Loucy (cell line): ENCODE results near the gene ZDHHC20.

Experiments used
- H2AFZ ChIP-seq: fragments of 200-600 bp; sonication (generic); 2 replicates; pipeline ENCODE4 v1.6.0; 2016; ENCODE audit warnings: antibody characterized with exemption, mild to moderate bottlenecking, low read length, moderate library complexity
- H3F3A ChIP-seq: fragments of 200-600 bp; 2 replicates; pipeline ENCODE4 v1.6.0; 2016; ENCODE audit warnings: antibody characterized with exemption, low read depth, mild to moderate bottlenecking
- H3K27me3 ChIP-seq: fragments of 200-600 bp; sonication (generic); 2 replicates; pipeline ENCODE4 v1.6.1; 2014; ENCODE audit warnings: low read length, mild to moderate bottlenecking; ENCODE audit not compliant: insufficient read depth, poor library complexity, severe bottlenecking
- H3K36me3 ChIP-seq: fragments of 200-600 bp; sonication (generic); 2 replicates; pipeline ENCODE4 v1.6.1; 2016; ENCODE audit warnings: low read length; ENCODE audit not compliant: insufficient read depth
- H3K4me1 ChIP-seq: fragments of 200-600 bp; sonication (generic); 2 replicates; pipeline ENCODE4 v1.5.1; 2014; ENCODE audit warnings: low read length, mild to moderate bottlenecking; ENCODE audit not compliant: insufficient read depth, poor library complexity, severe bottlenecking
- H3K4me2 ChIP-seq: fragments of 200-600 bp; sonication (generic); 2 replicates; pipeline ENCODE4 v1.6.0; 2014; ENCODE audit warnings: antibody characterized with exemption, low read length, low read depth, mild to moderate bottlenecking; ENCODE audit not compliant: poor library complexity, severe bottlenecking
- H3K4me3 ChIP-seq: fragments of 200-600 bp; sonication (generic); 2 replicates; pipeline ENCODE4 v1.5.1; 2014; ENCODE audit warnings: low read length, mild to moderate bottlenecking, mixed read lengths; ENCODE audit not compliant: poor library complexity, severe bottlenecking
- H3K79me2 ChIP-seq: fragments of 200-600 bp; sonication (generic); 2 replicates; pipeline ENCODE4 v1.6.1; 2014; ENCODE audit warnings: low read length; ENCODE audit not compliant: insufficient read depth
- H3K9ac ChIP-seq: fragments of 200-600 bp; sonication (generic); 2 replicates; pipeline ENCODE4 v1.6.0; 2014; ENCODE audit warnings: mild to moderate bottlenecking, low read depth, low read length, moderate library complexity; ENCODE audit not compliant: poor library complexity, severe bottlenecking
- H3K9me2 ChIP-seq: fragments of 200-600 bp; sonication (generic); replicated peaks from 2 replicates; pipeline ENCODE4 v1.6.1; 2016; ENCODE audit warnings: low read depth, low read length, mixed read lengths
- H3K9me3 ChIP-seq: fragments of 200-600 bp; sonication (generic); 2 replicates; pipeline ENCODE4 v1.6.1; 2014; ENCODE audit warnings: mild to moderate bottlenecking, antibody characterized with exemption, low read length, low read depth; ENCODE audit not compliant: insufficient read depth
- H4K20me1 ChIP-seq: fragments of 200-600 bp; sonication (generic); 2 replicates; pipeline ENCODE4 v1.6.0; 2014; ENCODE audit warnings: antibody characterized with exemption, low read length, mild to moderate bottlenecking; ENCODE audit not compliant: insufficient read depth, poor library complexity, severe bottlenecking
- EZH2phosphoT487 ChIP-seq: fragments of 200-600 bp; IDR thresholded peaks from 2 replicates; pipeline ENCODE4 v1.6.1; 2018; ENCODE audit warnings: antibody characterized with exemption, mild to moderate bottlenecking, moderate library complexity, borderline replicate concordance
- TF ChIP-seq, protein P1 (sequence below): fragments of 200-600 bp; sonication (generic); conservative IDR thresholded peaks from 2 replicates; pipeline ENCODE4 v1.5.1; 2014; ENCODE audit warnings: mild to moderate bottlenecking, antibody characterized with exemption, low read length

The ZDHHC20 gene

DNA sequence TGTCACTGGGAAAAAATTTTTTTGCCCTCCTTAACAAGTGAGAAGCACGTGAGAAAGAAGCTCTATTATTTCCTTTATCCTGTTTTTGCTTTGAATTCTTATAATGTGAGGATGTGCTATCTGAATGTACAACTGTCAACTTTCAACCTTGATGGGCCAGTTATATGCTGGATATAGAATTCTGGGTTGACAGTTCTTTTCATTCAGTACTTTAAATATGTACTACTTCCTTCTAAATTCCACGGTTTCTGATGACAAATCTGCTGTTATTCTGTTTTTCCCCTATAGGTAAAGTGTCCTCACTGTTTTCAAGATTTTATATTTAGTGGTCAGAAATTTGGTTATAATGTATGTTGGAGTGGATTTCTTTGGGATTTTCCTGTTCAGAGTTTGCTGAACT lies 29.9 kb downstream of the ZDHHC20 start:
- no peak for TF ChIP-seq EZH2phosphoT487
- TF ChIP-seq, protein P1, sequence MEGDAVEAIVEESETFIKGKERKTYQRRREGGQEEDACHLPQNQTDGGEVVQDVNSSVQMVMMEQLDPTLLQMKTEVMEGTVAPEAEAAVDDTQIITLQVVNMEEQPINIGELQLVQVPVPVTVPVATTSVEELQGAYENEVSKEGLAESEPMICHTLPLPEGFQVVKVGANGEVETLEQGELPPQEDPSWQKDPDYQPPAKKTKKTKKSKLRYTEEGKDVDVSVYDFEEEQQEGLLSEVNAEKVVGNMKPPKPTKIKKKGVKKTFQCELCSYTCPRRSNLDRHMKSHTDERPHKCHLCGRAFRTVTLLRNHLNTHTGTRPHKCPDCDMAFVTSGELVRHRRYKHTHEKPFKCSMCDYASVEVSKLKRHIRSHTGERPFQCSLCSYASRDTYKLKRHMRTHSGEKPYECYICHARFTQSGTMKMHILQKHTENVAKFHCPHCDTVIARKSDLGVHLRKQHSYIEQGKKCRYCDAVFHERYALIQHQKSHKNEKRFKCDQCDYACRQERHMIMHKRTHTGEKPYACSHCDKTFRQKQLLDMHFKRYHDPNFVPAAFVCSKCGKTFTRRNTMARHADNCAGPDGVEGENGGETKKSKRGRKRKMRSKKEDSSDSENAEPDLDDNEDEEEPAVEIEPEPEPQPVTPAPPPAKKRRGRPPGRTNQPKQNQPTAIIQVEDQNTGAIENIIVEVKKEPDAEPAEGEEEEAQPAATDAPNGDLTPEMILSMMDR = no peak
- Histone ChIP-seq H3K9me2 (no peaks in the 10 kb centered on the region), H3K9me3 (peaks cover 13% of the 10 kb centered on the region; the same call in 1 of the 2 replicates), H3K4me1 (no peaks in the 10 kb centered on the region), H3K4me2 (no peak overlapping the region), H3F3A (no peaks in the 10 kb centered on the region), H3K9ac (no peak overlapping the region), H2AFZ (no peak overlapping the region), H3K79me2 (peaks cover 87% of the 10 kb centered on the region), H3K4me3 (no peak overlapping the region), H3K27me3 (no peaks in the 10 kb centered on the region), H3K36me3 (peaks cover 13% of the 10 kb centered on the region), H4K20me1 (peaks cover 7% of the 10 kb centered on the region)

DNA sequence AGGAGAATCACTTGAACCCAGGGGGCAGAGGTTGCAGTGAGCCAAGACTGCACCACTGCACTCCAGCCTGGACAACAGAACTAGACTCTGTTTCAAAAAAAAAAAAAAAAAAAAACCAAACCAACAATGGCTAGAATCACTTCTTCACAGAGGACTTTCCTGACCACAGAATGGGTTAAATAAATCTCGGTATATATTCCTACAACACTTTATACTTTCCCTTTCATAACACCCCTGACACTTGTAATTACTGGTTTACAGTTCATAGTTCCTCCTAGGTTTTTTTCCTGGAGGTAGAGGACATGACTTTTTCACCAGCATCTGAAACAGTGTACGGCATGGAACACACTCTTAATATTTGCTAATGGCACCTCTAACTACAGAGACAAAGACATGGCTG lies 31.4 kb downstream of the ZDHHC20 start:
- Histone ChIP-seq H4K20me1 (peaks cover 5% of the 10 kb centered on the region), H3K36me3 (peaks cover 13% of the 10 kb centered on the region), H3K9ac (no peak overlapping the region), H3K4me1 (no peaks in the 10 kb centered on the region), H2AFZ (no peak overlapping the region), H3F3A (no peaks in the 10 kb centered on the region), H3K79me2 (peaks cover 79% of the 10 kb centered on the region), H3K9me2 (no peaks in the 10 kb centered on the region), H3K27me3 (no peaks in the 10 kb centered on the region), H3K4me2 (no peak overlapping the region), H3K9me3 (peaks cover 13% of the 10 kb centered on the region; the same call in 1 of the 2 replicates), H3K4me3 (no peak overlapping the region)
- no peak for TF ChIP-seq EZH2phosphoT487
- TF ChIP-seq, protein P1 = no peak

- Histone ChIP-seq H3K27me3 (no peaks in the 10 kb centered on the region), H3K9me2 (no peaks in the 10 kb centered on the region), H3K4me1 (no peaks in the 10 kb centered on the region), H2AFZ (no peak overlapping the region), H4K20me1 (peaks cover 5% of the 10 kb centered on the region), H3K79me2 (peaks cover 79% of the 10 kb centered on the region), H3F3A (no peaks in the 10 kb centered on the region), H3K9me3 (peaks cover 13% of the 10 kb centered on the region; the same call in 1 of the 2 replicates), H3K36me3 (peaks cover 13% of the 10 kb centered on the region), H3K4me2 (no peak overlapping the region), H3K4me3 (no peak overlapping the region), H3K9ac (no peak overlapping the region)
- TF ChIP-seq, protein P1 = no peak
- no peak for TF ChIP-seq EZH2phosphoT487
Observed at GRCh38 chr13:21426238-21426637, 32.9 kb downstream of the ZDHHC20 start.
